Right kidney (tissue), 1 donor: Measurements from ENCODE around the gene ARL17A.
"Not testable (repeated sequence)": the region's sequence is repeated elsewhere in the genome, so short reads cannot be mapped to it uniquely, and the experiment has no call there.

Experiments
- DNase-seq: peaks from one replicate; pipeline ENCODE4 v3.0.0-alpha.2; 2016

ARL17A gene

DNA sequence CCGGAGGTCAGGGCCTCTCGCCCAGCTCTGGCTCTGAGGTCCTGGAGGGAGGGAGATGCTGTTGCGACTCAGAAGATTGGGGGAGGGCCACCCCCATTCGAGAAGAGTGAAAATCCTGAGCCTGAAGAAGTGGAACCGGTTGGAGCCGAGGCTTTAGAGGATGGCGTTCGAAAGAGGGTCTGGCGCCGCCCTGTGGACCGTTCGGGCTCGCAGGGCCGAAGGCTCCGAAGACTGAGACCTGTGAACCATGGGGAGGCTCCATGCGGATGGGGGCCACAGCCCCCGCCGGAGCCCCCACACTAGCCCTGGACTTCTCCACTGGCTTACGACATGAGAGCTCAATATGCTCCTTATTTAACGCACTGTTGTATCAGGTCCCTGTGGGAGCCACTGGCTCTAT is 20.3 kb downstream of the ARL17A start:
- not testable (repeated sequence) for DNase-seq

DNA sequence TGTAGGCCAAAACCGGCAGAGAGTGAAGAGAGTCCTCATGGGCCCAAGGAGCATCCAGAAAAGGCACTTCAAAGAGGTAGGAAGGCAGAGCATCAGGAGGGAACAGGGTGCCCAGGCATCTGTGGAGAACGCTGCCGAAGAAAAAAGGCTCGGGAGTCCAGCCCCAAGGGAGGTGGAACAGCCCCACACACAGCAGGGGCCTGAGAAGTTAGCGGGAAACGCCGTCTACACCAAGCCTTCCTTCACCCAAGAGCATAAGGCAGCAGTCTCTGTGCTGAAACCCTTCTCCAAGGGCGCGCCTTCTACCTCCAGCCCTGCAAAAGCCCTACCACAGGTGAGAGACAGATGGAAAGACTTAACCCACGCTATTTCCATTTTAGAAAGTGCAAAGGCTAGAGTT is 30.9 kb downstream of the ARL17A start:
- not testable (repeated sequence) for DNase-seq

DNA sequence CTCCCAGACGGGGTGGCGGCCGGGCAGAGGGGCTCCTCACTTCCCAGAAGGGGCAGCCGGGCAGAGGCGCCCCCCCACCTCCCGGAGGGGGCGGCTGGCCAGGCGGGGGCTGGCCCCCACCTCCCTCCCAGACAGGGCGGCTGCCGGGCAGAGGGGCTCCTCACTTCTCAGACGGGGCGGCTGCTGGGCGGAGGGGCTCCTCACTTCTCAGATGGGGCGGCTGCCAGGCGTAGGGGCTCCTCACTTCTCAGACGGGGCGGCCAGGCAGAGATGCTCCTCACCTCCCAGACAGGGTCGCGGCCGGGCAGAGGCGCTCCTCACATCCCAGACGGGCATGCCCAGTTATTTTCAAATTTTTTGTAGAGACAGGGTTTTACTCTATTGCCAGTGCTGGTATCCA is 44.8 kb downstream of the ARL17A start:
- DNase-seq, result not testable (repeated sequence)

DNA sequence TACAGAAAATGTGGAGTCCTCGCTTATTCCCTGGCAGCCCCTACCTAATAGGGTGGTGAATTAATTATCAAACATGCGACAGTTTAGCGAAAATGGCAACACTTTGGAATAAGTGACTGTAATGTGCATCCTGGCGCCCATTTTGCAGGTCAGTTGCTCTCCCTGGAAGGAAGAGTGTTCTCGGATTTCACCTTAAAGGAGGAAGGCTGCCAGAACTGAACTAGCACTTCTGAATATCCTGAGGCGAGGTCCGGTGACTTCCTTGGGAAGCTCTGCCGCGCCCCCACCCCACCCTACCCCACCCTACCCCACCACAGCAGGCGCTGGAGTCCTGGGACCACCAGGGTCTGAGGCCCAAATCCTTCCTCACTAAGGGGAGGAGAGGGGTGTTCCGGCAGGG is 67.3 kb downstream of the ARL17A start, which contains the start of gene LRRC37A2:
TSS of gene LRRC37A2 (plus strand) at position 301 of the 400 bp plus-strand sequence. CDS start 245 bp downstream, outside the sequence.
- DNase-seq, result not testable (repeated sequence)

DNA sequence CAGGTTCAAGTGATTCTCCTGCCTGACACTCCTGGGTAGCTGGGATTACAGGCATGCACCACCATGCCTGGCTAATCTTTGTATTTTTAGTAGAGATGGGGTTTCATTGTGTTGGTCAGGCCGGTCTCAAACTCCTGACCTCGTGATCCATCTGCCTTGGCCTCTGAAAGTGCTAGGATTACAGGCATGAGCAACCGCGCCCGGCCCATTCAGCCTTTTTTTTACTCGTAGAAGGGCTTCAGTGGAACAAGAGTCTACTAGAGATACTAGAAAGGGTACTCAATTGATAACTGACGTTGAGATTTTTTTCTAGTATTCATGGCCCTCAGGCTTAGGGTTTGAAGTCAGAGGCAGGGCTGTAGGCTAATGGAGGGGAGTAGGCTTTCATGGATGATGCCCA is 73.6 kb downstream of the ARL17A start:
- not testable (repeated sequence) for DNase-seq

DNA sequence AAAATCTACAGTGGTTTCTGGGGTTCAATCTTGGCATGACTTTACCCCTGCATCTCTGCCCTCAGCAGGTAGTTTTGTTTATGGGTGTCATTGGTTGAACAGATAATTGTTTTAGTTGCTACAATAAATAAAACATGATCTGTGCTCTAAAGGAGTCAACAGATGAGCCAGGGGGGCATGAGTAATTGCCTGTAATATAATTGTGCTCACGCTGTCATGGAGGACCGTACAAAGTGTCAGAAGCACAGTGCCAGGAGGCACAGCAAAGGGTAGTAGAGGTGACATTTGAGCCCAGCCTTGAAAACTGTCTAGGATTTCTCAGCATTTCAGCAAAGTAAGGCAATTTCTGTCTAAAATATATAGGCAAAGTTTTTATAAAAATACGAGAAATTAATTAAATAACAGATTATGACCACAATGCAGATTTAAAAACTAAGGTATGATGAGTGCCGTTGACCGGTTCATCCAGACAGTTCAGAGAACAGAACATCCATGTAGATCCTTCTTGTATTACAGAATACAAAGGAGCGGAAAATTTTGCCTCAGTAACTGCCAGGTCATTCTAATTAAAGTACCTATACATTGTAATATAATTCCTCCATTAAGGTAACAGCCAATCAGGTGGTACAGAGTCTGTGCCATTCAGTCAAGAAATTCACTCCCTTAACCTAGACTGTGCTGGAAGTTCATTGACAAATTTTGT is 79.9 kb downstream of the ARL17A start:
- DNase-seq, result peak; percentile 1

DNA sequence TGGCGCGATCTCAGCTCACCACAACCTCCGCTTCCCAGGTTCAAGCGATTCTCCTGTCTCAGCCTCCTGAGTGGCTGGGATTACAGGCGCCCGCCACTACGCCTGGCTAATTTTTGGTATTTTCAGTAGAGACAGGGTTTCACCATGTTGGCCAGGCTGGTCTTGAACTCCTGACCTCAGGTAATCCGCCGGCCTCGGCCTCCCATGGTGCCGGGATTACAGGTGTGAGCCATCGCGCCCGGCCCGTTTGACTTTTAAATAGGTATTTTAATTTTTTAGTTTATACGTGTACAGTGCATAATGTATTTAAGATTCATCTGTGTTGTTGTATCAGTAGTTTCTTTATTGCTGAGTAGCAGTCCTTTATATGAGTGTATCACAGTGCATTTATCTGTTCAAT is 87.5 kb downstream of the ARL17A start:
- not testable (repeated sequence) for DNase-seq

DNA sequence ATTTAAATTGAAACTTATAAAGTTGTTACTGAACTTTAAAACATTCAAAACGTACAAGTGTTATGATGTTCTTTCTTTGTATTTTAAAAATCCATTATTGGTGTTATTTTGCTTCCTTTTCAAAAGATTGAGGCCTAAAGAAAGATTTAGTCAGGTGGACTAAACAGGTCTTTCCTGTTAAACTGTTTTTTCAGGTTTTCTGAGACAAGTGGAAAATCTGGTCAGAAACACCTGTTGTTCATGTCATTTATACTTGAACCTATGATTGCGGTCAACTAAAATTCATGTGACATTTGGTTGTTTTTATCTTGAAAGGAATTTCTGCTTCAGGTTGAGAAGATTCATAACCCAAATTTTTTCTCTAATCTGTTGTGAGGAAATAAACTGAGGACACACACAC is 98.2 kb downstream of the ARL17A start:
- not testable (repeated sequence) for DNase-seq

DNA sequence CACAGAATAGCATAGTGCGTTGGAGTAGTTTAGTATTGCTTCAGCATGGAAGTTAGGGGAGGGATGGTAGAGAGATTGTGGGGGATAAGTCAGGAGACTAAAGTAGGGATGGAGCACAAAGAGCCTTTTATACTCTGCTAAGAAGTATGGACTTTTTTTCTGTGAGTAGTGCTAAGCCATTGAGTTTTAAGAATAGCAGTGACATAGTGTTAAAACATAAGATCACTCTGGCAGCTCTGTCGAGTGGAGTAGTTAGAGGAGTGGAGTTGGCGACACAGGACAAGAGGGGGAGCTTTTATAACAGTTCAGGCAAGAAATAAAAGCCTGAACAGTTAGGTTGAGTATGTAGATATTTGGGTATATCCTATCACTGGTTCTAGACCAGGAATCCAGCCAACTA is 100.7 kb downstream of the ARL17A start:
- not testable (repeated sequence) for DNase-seq

DNA sequence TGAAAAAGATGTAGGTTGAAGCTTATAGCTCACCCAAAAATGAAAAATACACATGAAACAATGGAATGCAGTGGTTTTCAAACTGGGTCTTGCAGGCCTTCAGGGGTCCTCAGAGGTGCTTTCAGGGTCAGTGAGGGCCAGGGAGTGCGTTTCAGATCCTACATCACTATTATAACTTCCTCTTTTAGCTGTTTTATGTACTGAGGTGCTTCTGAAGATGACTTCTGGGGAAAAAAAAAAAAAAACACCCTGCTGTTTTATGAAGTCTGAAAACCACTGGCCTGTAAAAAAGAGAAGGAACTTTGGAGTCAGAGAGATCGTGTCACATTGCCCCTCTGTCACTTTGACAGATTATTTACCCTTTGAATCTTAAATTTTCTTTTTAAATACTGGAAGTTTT is 103.9 kb downstream of the ARL17A start:
- DNase-seq, result not testable (repeated sequence)

DNA sequence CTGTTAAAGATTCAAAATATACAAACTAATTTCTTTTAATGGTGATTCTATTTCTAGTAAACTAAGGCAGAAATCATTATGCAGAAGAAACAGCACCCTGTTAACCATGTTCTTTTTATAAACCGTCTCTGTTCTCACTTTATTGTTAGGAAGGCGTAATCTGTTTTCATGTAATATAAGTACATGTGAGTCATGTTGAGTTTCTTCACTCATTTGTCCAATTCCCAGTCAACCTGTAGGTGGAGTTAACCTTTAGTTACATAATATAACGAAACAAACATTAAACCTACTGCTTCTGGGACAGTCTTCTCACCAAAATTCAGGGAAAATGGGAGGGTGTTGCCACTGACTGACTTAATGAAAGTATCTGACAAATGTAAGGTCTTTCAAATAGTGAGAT is 105.0 kb downstream of the ARL17A start:
- not testable (repeated sequence) for DNase-seq

DNA sequence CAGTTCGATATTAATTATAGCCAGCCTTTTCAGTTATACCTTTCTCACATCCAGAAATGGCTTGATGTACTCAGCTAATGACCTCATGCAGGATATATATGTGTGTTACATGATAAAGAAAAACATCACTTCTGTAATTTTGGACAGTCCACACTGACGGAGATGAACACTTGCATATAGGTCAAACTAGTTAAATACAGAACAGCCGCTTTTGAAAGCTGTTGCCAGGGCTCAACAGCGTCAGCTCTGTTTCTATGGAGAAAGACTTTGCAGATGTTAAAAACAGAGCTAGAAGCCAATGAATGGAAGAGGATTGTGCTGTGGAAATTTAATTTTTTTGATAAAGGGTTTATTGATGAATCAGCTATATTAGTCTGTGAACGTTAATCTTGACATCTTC is 111.9 kb downstream of the ARL17A start:
- DNase-seq, result not testable (repeated sequence)
